Spleen (tissue), 7 donors: ENCODE results near the gene CAMK1D.

Experiments used
- CTCF ChIP-seq, 11 experiments: fragments of 200-600 bp in 7 of 11; fragments of 450-650 bp in 4 of 11; sonication (generic) in 4 of 11; IDR thresholded peaks in 8 of 11; conservative IDR thresholded peaks in 3 of 11; 1 replicate in 7 of 11; 2 replicates in 4 of 11; pipeline versions ENCODE4 v1.4.0 to v1.8.0; 2016 to 2021; ENCODE audit warnings: antibody characterized with exemption in 11 of 11, inconsistent platforms in 4 of 11, mild to moderate bottlenecking in 1 of 11
- POLR2A ChIP-seq, 3 donors: fragments of 450-650 bp; IDR thresholded peaks; one replicate each; pipeline ENCODE4 v1.5.1; 2017; ENCODE audit warnings: antibody characterized with exemption in 3 of 3, mild to moderate bottlenecking in 1 of 3
- POLR2AphosphoS5 ChIP-seq, 3 donors: sonication (generic); formaldehyde crosslinking; IDR thresholded peaks; one replicate each; pipeline ENCODE4 v1.5.1; 2017; ENCODE audit warnings: antibody characterized with exemption in 3 of 3
- donor health status: DM: no; HTN: no; CAD: no; lungs with moderate emphysema.
- donor health status: DM: no; HTN: no; CAD: no.
- donor health status: DM: no; HTN: no; CAD: no.

- TF ChIP-seq CTCF (IDR thresholded peaks at IDR 0.05 in 8 of 11, conservative IDR thresholded peaks at IDR 0.05 in 3 of 11): no peak
- no peak for TF ChIP-seq POLR2A (IDR thresholded peaks at IDR 0.05)
- TF ChIP-seq POLR2AphosphoS5 (IDR thresholded peaks at IDR 0.05): no peak
These were observed 53.8 kb downstream of the CAMK1D start for GRCh38 chr10:12403119-12403518.
